H1 (cell line): ENCODE measurements around the gene RPL41. TPM values are rescaled to one million over a fixed set of nuclear protein-coding genes. Genes with fewer than 3 reads are reported as not detected.
A peak's percentile ranks its signal among the peaks of the same experiment; 100 is the strongest.

Experiments used
- ATF3 ChIP-seq: IDR thresholded peaks from 2 replicates; pipeline ENCODE4 v1.6.1; 2011; ENCODE audit warnings: low read depth, mild to moderate bottlenecking, low read length; ENCODE audit not compliant: insufficient read depth
- BRCA1 ChIP-seq: IDR thresholded peaks from 2 replicates; pipeline ENCODE4 v1.6.1; 2012; ENCODE audit warnings: low read depth, low read length, improper control_type of control experiment
- CBX5 ChIP-seq: fragments of 300-800, 300-1000 bp; sonication (generic); IDR thresholded peaks from 2 replicates; pipeline ENCODE4 v1.7.1; 2016; ENCODE audit warnings: antibody characterized with exemption, low read length, low read depth
- CHD2 ChIP-seq: IDR thresholded peaks from 2 replicates; pipeline ENCODE4 v1.6.1; 2012; ENCODE audit warnings: low read length, improper control_type of control experiment
- E2F6 ChIP-seq: IDR thresholded peaks from 2 replicates; pipeline ENCODE4 v1.6.1; 2012; ENCODE audit warnings: inconsistent platforms
- FOSL1 ChIP-seq: IDR thresholded peaks from 2 replicates; pipeline ENCODE4 v1.6.1; 2011; ENCODE audit warnings: mild to moderate bottlenecking, low read depth, low read length, moderate library complexity; ENCODE audit not compliant: insufficient read depth
- GABPA ChIP-seq: IDR thresholded peaks from 2 replicates; pipeline ENCODE4 v1.6.1; 2011; ENCODE audit warnings: mild to moderate bottlenecking, low read length, moderate library complexity, borderline replicate concordance; ENCODE audit not compliant: insufficient read depth
- HDAC2 ChIP-seq, 2 experiments: fragments of 300-600 bp in 1 of 2; sonication (generic) in 1 of 2; IDR thresholded peaks; 2 replicates each; pipeline ENCODE4 v1.6.1; 2011 to 2012; ENCODE audit warnings: low read depth in 2 of 2, low read length in 2 of 2, mild to moderate bottlenecking in 2 of 2, moderate library complexity in 2 of 2, borderline replicate concordance in 1 of 2, inconsistent platforms in 1 of 2
- HDAC6 ChIP-seq: IDR thresholded peaks from one replicate; pipeline ENCODE4 v1.7.1; 2012; ENCODE audit warnings: low read depth, mild to moderate bottlenecking, inconsistent platforms, low read length, moderate library complexity
- KDM4A ChIP-seq: IDR thresholded peaks from one replicate; pipeline ENCODE4 v1.7.1; 2012; ENCODE audit warnings: low read depth, mild to moderate bottlenecking, moderate library complexity, low read length, inconsistent platforms; ENCODE audit not compliant: severe bottlenecking
- NANOG ChIP-seq: IDR thresholded peaks from 2 replicates; pipeline ENCODE4 v1.6.1; 2011; ENCODE audit warnings: low read length, low read depth, mild to moderate bottlenecking, inconsistent platforms; ENCODE audit not compliant: insufficient read depth, poor library complexity, severe bottlenecking
- NRF1 ChIP-seq: IDR thresholded peaks from 2 replicates; pipeline ENCODE4 v1.6.1; 2011; ENCODE audit warnings: mild to moderate bottlenecking, low read depth, low read length, improper control_type of control experiment
- POLR2A ChIP-seq, 2 experiments: IDR thresholded peaks; 1 replicate in 1 of 2; 2 replicates in 1 of 2; pipeline ENCODE4 v1.6.1; 2011; ENCODE audit warnings: low read depth in 2 of 2, low read length in 2 of 2, mild to moderate bottlenecking in 2 of 2; ENCODE audit errors: control extremely low read depth in 1 of 2
- POLR2AphosphoS5 ChIP-seq: IDR thresholded peaks from 2 replicates; pipeline ENCODE4 v1.6.1; 2011; ENCODE audit warnings: low read depth, low read length
- POU5F1 ChIP-seq: IDR thresholded peaks from 2 replicates; pipeline ENCODE4 v1.6.1; 2011; ENCODE audit warnings: low read depth, mild to moderate bottlenecking, low read length, moderate library complexity
- RAD21 ChIP-seq, 2 experiments: IDR thresholded peaks in 1 of 2; conservative IDR thresholded peaks in 1 of 2; 2 replicates each; pipeline ENCODE4 v1.6.1; 2011; ENCODE audit warnings: low read depth in 2 of 2, low read length in 2 of 2, improper control_type of control experiment in 1 of 2, inconsistent platforms in 1 of 2, mild to moderate bottlenecking in 1 of 2, moderate library complexity in 1 of 2
- RNF2 ChIP-seq: fragments of 200-900, 300-1000 bp; sonication (generic); IDR thresholded peaks from 2 replicates; pipeline ENCODE4 v1.7.1; 2016; ENCODE audit warnings: borderline replicate concordance, low read depth, mild to moderate bottlenecking, antibody characterized with exemption, low read length; ENCODE audit not compliant: poor library complexity, severe bottlenecking; ENCODE audit errors: missing control alignments
- RXRA ChIP-seq: IDR thresholded peaks from 2 replicates; pipeline ENCODE4 v1.6.1; 2011; ENCODE audit warnings: low read depth, mild to moderate bottlenecking, low read length, moderate library complexity; ENCODE audit not compliant: insufficient read depth
- SIX5 ChIP-seq: IDR thresholded peaks from 2 replicates; pipeline ENCODE4 v1.6.1; 2011; ENCODE audit warnings: mild to moderate bottlenecking, low read depth, low read length
- SP4 ChIP-seq: IDR thresholded peaks from 2 replicates; pipeline ENCODE4 v1.6.1; 2012; ENCODE audit warnings: low read length, inconsistent platforms
- SRF ChIP-seq: IDR thresholded peaks from 2 replicates; pipeline ENCODE4 v1.6.1; 2011; ENCODE audit warnings: mild to moderate bottlenecking, low read depth, low read length, moderate library complexity
- TCF12 ChIP-seq: IDR thresholded peaks from 2 replicates; pipeline ENCODE4 v1.6.1; 2011; ENCODE audit warnings: low read depth, mild to moderate bottlenecking, low read length
- YY1 ChIP-seq: IDR thresholded peaks from 2 replicates; pipeline ENCODE4 v1.6.1; 2011; ENCODE audit warnings: low read depth, mild to moderate bottlenecking, low read length
- polyA plus RNA-seq, 7 experiments: library from polyadenylated mRNA; depleted of rRNA in 3 of 7; stranded (reverse) in 5 of 7; unstranded in 2 of 7; fragments of >200 nt in 5 of 7; fragments of 200-250 nt in 2 of 7; gene quantifications; 1 replicate in 5 of 7; 2 replicates in 1 of 7; 4 replicates in 1 of 7; pipeline versions ENCODE4 v1.2.1 to v1.2.3, GENCODE V29; 2011 to 2013; ENCODE audit warnings: missing spikeins in 2 of 7, mixed read lengths in 2 of 7
- total RNA-seq: library from RNA; stranded (reverse); fragmentation: NEBNext Ultra II Directional; extraction: Animal tissue kit (Norgen Biotek cat#: 25700); gene quantifications from 2 replicates; pipeline ENCODE4 v1.2.1, GENCODE V29; 2021

RPL41 gene
- total and polyA plus RNA-seq, 2 of the 8 experiments (the other 6 are each of a cell fraction or from before 2014, with no cell fraction given) = 4,440 to 16,488 TPM

GRCh38 chr12:56127888-56128669 is 11.6 kb downstream of the RPL41 start, which contains the start of gene ESYT1 (continued):
- TF ChIP-seq RAD21 (IDR thresholded peaks at IDR 0.05 in 1 of 2, conservative IDR thresholded peaks at IDR 0.05 in 1 of 2; ENCODE audit: low read depth in 2 of 2, low read length in 2 of 2) = no peak; a peak in 1 of 4 replicates
- TF ChIP-seq RNF2 = no peak
- no peak for TF ChIP-seq CHD2
- peak; percentile 65 for TF ChIP-seq E2F6
- TF ChIP-seq RXRA = no peak
- no peak for TF ChIP-seq BRCA1
- no peak for TF ChIP-seq CBX5
- TF ChIP-seq KDM4A = peak; percentile 54
- TF ChIP-seq TCF12 = no peak
- peak; percentile 58 for TF ChIP-seq SP4
- TF ChIP-seq NRF1 = no peak
- TF ChIP-seq HDAC6 = no peak
- TF ChIP-seq YY1 = peak; percentile 68; the same call in 1 of the 2 replicates
- peak; percentile 92 for TF ChIP-seq POLR2AphosphoS5
- TF ChIP-seq SIX5 = no peak
- TF ChIP-seq FOSL1 = no peak
- no peak for TF ChIP-seq ATF3
- no peak for TF ChIP-seq HDAC2 (IDR thresholded peaks at IDR 0.05; ENCODE audit: borderline replicate concordance in 1 of 2, low read depth in 2 of 2, low read length in 2 of 2)
- TF ChIP-seq SRF = no peak
- TF ChIP-seq POLR2A (IDR thresholded peaks at IDR 0.05; ENCODE audit: control extremely low read depth in 1 of 2, low read depth in 2 of 2, low read length in 2 of 2) = peak; percentile 93 to 96
- no peak for TF ChIP-seq GABPA
- no peak for TF ChIP-seq NANOG
- TF ChIP-seq POU5F1 = no peak
